Measurements from ENCODE around the gene ENTHD1.

GRCh38 chr22:39697790-39698430, 195.7 kb downstream of the ENTHD1 start:
- TF ChIP-seq POLR2A (IDR thresholded peaks at IDR 0.05; ENCODE audit: low read length) (no peak), GATA1 (IDR thresholded peaks at IDR 0.05; ENCODE audit: low read depth, low read length) (no peak)
